SK-N-SH (cell line): Measurements from ENCODE around the gene CSRP3. TPM values are rescaled to one million over a fixed set of nuclear protein-coding genes. Genes with fewer than 3 reads are reported as not detected.

Experiments
- CTCF ChIA-PET: fragments of 300-600, 350-600 bp; formaldehyde crosslinking; extraction: SDS; loops from one replicate; lab custom pipeline; 2021; lab: Yijun Ruan, JAX
- POLR2A ChIA-PET: fragments of 350-600 bp; sonication (Branson Sonifier 250); formaldehyde crosslinking; extraction: SDS; loops from one replicate; lab custom pipeline; 2020; ENCODE audit warnings: antibody characterized with exemption, inconsistent platforms; lab: Yijun Ruan, JAX
- DNase-seq: peaks from one replicate; pipeline ENCODE4 v3.0.0; 2012
- H2AFZ ChIP-seq: fragments of 200-600 bp; sonication (generic); 2 replicates; pipeline ENCODE4 v1.8.1; 2016; ENCODE audit warnings: antibody characterized with exemption, mild to moderate bottlenecking, low read depth
- H3F3A ChIP-seq: fragments of 200-600 bp; sonication (generic); replicated peaks from 2 replicates; pipeline ENCODE3; 2016; ENCODE audit warnings: antibody characterized with exemption, mild to moderate bottlenecking; ENCODE audit not compliant: insufficient read depth
- H3K27ac ChIP-seq, 2 experiments: fragments of 200-500 bp in 1 of 2; fragments of 200-600 bp in 1 of 2; sonication (Bioruptor generic) in 1 of 2; sonication (generic), shearing (Covaris generic) in 1 of 2; 2 replicates each; pipeline versions ENCODE4 v1.5.1 to v1.6.1; 2014 to 2016; ENCODE audit warnings: low read depth in 2 of 2, inconsistent platforms in 1 of 2, low read length in 1 of 2, mild to moderate bottlenecking in 1 of 2, mixed read lengths in 1 of 2
- H3K27me3 ChIP-seq: fragments of 200-600 bp; sonication (generic), shearing (Covaris generic); 2 replicates; pipeline ENCODE4 v1.6.1; 2016; ENCODE audit warnings: mixed run types; ENCODE audit not compliant: insufficient read depth
- H3K36me3 ChIP-seq, 2 experiments: fragments of 200-500 bp in 1 of 2; fragments of 200-600 bp in 1 of 2; sonication (Bioruptor generic) in 1 of 2; sonication (generic) in 1 of 2; replicated peaks in 1 of 2; 2 replicates each; pipeline versions ENCODE3 to v1.5.1; 2014 to 2016; ENCODE audit warnings: low read length in 1 of 2, mild to moderate bottlenecking in 1 of 2; ENCODE audit not compliant: insufficient read depth in 2 of 2, control insufficient read depth in 1 of 2
- H3K4me1 ChIP-seq, 2 experiments: fragments of 200-500 bp in 1 of 2; fragments of 200-600 bp in 1 of 2; sonication (Bioruptor generic) in 1 of 2; sonication (generic), shearing (Covaris generic) in 1 of 2; 2 replicates each; pipeline versions ENCODE4 v1.5.1 to v1.6.1; 2014 to 2016; ENCODE audit warnings: low read depth in 1 of 2, low read length in 1 of 2, mixed run types in 1 of 2; ENCODE audit not compliant: insufficient read depth in 2 of 2, control insufficient read depth in 1 of 2
- H3K4me2 ChIP-seq: fragments of 200-600 bp; sonication (generic), shearing (Covaris generic); 2 replicates; pipeline ENCODE4 v1.6.1; 2017; ENCODE audit warnings: mixed run types
- H3K4me3 ChIP-seq, 2 experiments: fragments of 200-500 bp in 1 of 2; fragments of 200-600 bp in 1 of 2; sonication (Bioruptor generic) in 1 of 2; sonication (generic), shearing (Covaris generic) in 1 of 2; 2 replicates each; pipeline versions ENCODE4 v1.5.1 to v1.8.1; 2014 to 2016; ENCODE audit warnings: low read depth in 2 of 2, inconsistent platforms in 1 of 2, low read length in 1 of 2, mild to moderate bottlenecking in 1 of 2, mixed read lengths in 1 of 2, moderate library complexity in 1 of 2
- H3K79me2 ChIP-seq: fragments of 200-600 bp; sonication (generic); 2 replicates; pipeline ENCODE4 v1.8.1; 2017; ENCODE audit warnings: mild to moderate bottlenecking; ENCODE audit not compliant: insufficient read depth
- H3K9ac ChIP-seq: fragments of 200-600 bp; sonication (generic); 2 replicates; pipeline ENCODE4 v1.6.1; 2017; ENCODE audit warnings: mixed run types
- H3K9me2 ChIP-seq: fragments of 200-600 bp; sonication (generic); 2 replicates; pipeline ENCODE4 v1.6.1; 2017; ENCODE audit warnings: mixed run types
- H3K9me3 ChIP-seq: fragments of 200-600 bp; sonication (generic); 2 replicates; pipeline ENCODE4 v1.6.1; 2017; ENCODE audit warnings: mixed run types, mild to moderate bottlenecking, moderate library complexity
- H4K20me1 ChIP-seq: fragments of 200-600 bp; sonication (generic); 2 replicates; pipeline ENCODE4 v1.6.1; 2017; ENCODE audit warnings: mild to moderate bottlenecking, mixed run types; ENCODE audit not compliant: insufficient read depth
- CHD2 ChIP-seq: fragments of 150-350 bp; IDR thresholded peaks from 2 replicates; pipeline ENCODE4 v1.6.1; 2018; ENCODE audit warnings: low read length; ENCODE audit not compliant: partially characterized antibody
- ELF1 ChIP-seq: IDR thresholded peaks from 2 replicates; pipeline ENCODE4 v1.4.0; 2012
- EP300 ChIP-seq, 2 experiments: IDR thresholded peaks; 2 replicates each; pipeline versions ENCODE4 v1.4.0 to v1.6.1; 2012; ENCODE audit warnings: borderline replicate concordance in 1 of 2, low read depth in 1 of 2, low read length in 1 of 2
- EZH2phosphoT487 ChIP-seq: fragments of 200-600 bp; sonication (generic); IDR thresholded peaks from 2 replicates; pipeline ENCODE4 v1.6.1; 2017; ENCODE audit warnings: low read depth, mixed run types, mild to moderate bottlenecking, antibody characterized with exemption, moderate library complexity, borderline replicate concordance
- FOSL2 ChIP-seq: IDR thresholded peaks from 2 replicates; pipeline ENCODE4 v1.4.0; 2012; ENCODE audit warnings: low read depth, mild to moderate bottlenecking, moderate library complexity, borderline replicate concordance
- GABPA ChIP-seq: IDR thresholded peaks from 2 replicates; pipeline ENCODE4 v1.4.0; 2012; ENCODE audit warnings: low read depth, mild to moderate bottlenecking
- GATA2 ChIP-seq: sonication (generic); formaldehyde crosslinking; IDR thresholded peaks from 2 replicates; pipeline ENCODE4 v1.5.0; 2020; ENCODE audit warnings: mild to moderate bottlenecking, missing genetic modification reagents
- JUND ChIP-seq: IDR thresholded peaks from 2 replicates; pipeline ENCODE4 v1.4.0; 2012
- MAX ChIP-seq: IDR thresholded peaks from 2 replicates; pipeline ENCODE4 v1.4.0; 2012; ENCODE audit warnings: low read depth
- SIN3A ChIP-seq: IDR thresholded peaks from 2 replicates; pipeline ENCODE4 v1.6.1; 2012; ENCODE audit warnings: low read depth, mild to moderate bottlenecking, low read length, moderate library complexity, borderline replicate concordance
- SMC3 ChIP-seq: IDR thresholded peaks from 2 replicates; pipeline ENCODE4 v1.6.1; 2012; ENCODE audit warnings: low read depth, low read length, improper control_type of control experiment
- TAF1 ChIP-seq: IDR thresholded peaks from 2 replicates; pipeline ENCODE4 v1.6.1; 2012; ENCODE audit warnings: low read depth, mild to moderate bottlenecking, low read length, moderate library complexity, borderline replicate concordance
- TCF12 ChIP-seq: IDR thresholded peaks from 2 replicates; pipeline ENCODE4 v1.4.0; 2012
- YY1 ChIP-seq: IDR thresholded peaks from 2 replicates; pipeline ENCODE4 v1.4.0; 2012; ENCODE audit warnings: low read depth, mild to moderate bottlenecking
- ZBTB33 ChIP-seq: IDR thresholded peaks from 2 replicates; pipeline ENCODE4 v1.4.0; 2012; ENCODE audit warnings: low read depth, borderline replicate concordance
- WGBS: methylation state at CpG from one replicate; pipeline ENCODE4 v1.1.6; 2017; ENCODE audit warnings: low lambda C conversion rate; 5-methylcytosine and 5-hydroxymethylcytosine counted together
- polyA plus RNA-seq, 3 experiments: library from polyadenylated mRNA; depleted of rRNA; stranded (reverse); fragments of >200 nt; gene quantifications; 2 replicates each; pipeline ENCODE4 v1.2.3, GENCODE V29; 2012
- TF ChIP-seq, protein P1 (sequence below): IDR thresholded peaks from 2 replicates; pipeline ENCODE4 v1.4.0; 2012; ENCODE audit warnings: low read depth, borderline replicate concordance
- TF ChIP-seq, protein P2 (sequence below): fragments of 200-600 bp; sonication (generic); IDR thresholded peaks from 2 replicates; pipeline ENCODE4 v1.6.1; 2017; ENCODE audit warnings: antibody characterized with exemption, mild to moderate bottlenecking, moderate library complexity
- TF ChIP-seq, protein P3 (sequence below): fragments of 150-350 bp; IDR thresholded peaks from 2 replicates; pipeline ENCODE4 v1.6.1; 2017; ENCODE audit warnings: antibody characterized with exemption, low read length, low read depth, borderline replicate concordance

The CSRP3 gene
- polyA plus RNA-seq, 1 of the 3 experiments (the other 2 are of a cell fraction), result not detected

GRCh38 chr11:19209617-19210370 is 8.0 kb upstream of the CSRP3 start:
- no peaks in the 10 kb centered on the region for H3K4me1 ChIP-seq
- no peaks in the 10 kb centered on the region for H3K36me3 ChIP-seq
- CTCF ChIA-PET, result interaction anchor here (1.2 kb wide), 1 partner anchor 139 kb away, joined by 3 read pairs; no protein-coding TSS in a partner anchor
- H3K9me3 ChIP-seq, result no peaks in the 10 kb centered on the region
- no peaks in the 10 kb centered on the region for H3K79me2 ChIP-seq
- TF ChIP-seq JUND, result no peak
- TF ChIP-seq FOSL2, result no peak
- TF ChIP-seq, all 33 proteins: peak for 0
- WGBS, result 65% methylated on average over 4 of the region's 4 CpGs
- DNase-seq, result no peak
- Histone ChIP-seq H3K4me2 (no peak overlapping the region), H3K27ac (no peak overlapping the region), H3K27me3 (no peaks in the 10 kb centered on the region; the same call in 1 of the 2 replicates), H3K9me2 (no peaks in the 10 kb centered on the region), H2AFZ (no peak overlapping the region), H3K9ac (no peak overlapping the region), H3F3A (no peaks in the 10 kb centered on the region), H3K4me3 (no peak overlapping the region), H4K20me1 (no peaks in the 10 kb centered on the region)
- POLR2A ChIA-PET, result no interaction called here

DNA sequence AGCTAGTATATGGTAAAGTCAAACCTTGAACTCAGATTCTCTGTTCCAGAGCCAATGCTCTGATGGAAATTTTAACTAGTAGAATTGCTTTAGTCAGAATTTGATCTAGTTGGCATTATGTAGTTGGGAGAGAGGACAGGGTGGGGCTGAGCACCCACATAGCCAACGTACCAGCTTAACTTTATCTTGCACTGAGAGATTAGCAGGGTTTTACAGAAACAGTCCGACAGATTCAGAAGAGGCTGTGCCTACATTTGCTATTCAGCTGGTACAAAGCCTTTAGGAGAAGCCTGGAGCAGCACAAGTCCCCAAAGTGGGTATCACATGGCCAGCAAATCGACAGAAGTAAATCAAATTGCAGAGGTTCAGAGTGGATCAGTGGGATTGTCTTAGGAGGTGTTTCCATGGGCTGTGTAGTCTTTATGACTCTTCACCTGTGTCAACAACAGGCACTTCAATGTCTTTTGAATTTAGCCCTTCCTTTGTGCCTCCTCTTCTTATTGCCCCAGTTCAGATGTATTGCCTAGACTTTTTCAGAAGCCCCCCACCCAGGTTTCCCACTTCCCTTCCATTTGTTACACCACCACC is 7.3 kb upstream of the CSRP3 start:
- no peak overlapping the region for H2AFZ ChIP-seq
- no peak for DNase-seq
- WGBS, result 32% methylated on average over 3 of the region's 3 CpGs
- no peaks in the 10 kb centered on the region for H3F3A ChIP-seq
- no peak overlapping the region for H3K4me3 ChIP-seq
- TF ChIP-seq YY1, result no peak
- TF ChIP-seq, protein P1, sequence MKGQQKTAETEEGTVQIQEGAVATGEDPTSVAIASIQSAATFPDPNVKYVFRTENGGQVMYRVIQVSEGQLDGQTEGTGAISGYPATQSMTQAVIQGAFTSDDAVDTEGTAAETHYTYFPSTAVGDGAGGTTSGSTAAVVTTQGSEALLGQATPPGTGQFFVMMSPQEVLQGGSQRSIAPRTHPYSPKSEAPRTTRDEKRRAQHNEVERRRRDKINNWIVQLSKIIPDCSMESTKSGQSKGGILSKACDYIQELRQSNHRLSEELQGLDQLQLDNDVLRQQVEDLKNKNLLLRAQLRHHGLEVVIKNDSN, result no peak
- no peak for TF ChIP-seq ELF1
- TF ChIP-seq CHD2, result no peak
- TF ChIP-seq, protein P2, sequence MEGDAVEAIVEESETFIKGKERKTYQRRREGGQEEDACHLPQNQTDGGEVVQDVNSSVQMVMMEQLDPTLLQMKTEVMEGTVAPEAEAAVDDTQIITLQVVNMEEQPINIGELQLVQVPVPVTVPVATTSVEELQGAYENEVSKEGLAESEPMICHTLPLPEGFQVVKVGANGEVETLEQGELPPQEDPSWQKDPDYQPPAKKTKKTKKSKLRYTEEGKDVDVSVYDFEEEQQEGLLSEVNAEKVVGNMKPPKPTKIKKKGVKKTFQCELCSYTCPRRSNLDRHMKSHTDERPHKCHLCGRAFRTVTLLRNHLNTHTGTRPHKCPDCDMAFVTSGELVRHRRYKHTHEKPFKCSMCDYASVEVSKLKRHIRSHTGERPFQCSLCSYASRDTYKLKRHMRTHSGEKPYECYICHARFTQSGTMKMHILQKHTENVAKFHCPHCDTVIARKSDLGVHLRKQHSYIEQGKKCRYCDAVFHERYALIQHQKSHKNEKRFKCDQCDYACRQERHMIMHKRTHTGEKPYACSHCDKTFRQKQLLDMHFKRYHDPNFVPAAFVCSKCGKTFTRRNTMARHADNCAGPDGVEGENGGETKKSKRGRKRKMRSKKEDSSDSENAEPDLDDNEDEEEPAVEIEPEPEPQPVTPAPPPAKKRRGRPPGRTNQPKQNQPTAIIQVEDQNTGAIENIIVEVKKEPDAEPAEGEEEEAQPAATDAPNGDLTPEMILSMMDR, result no peak
- no peak for TF ChIP-seq JUND
- TF ChIP-seq TCF12, result no peak
- no peak for TF ChIP-seq SMC3
- TF ChIP-seq TAF1, result no peak
- no peak for TF ChIP-seq ZBTB33
- no peak for TF ChIP-seq SIN3A
- TF ChIP-seq GATA2 (CRISPR knock-in tag), result no peak
- TF ChIP-seq EP300 (IDR thresholded peaks at IDR 0.05; ENCODE audit: borderline replicate concordance in 1 of 2, low read depth in 1 of 2, low read length in 1 of 2), result no peak
- TF ChIP-seq, protein P3, sequence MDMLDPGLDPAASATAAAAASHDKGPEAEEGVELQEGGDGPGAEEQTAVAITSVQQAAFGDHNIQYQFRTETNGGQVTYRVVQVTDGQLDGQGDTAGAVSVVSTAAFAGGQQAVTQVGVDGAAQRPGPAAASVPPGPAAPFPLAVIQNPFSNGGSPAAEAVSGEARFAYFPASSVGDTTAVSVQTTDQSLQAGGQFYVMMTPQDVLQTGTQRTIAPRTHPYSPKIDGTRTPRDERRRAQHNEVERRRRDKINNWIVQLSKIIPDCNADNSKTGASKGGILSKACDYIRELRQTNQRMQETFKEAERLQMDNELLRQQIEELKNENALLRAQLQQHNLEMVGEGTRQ, result no peak
- no peak for TF ChIP-seq MAX
- TF ChIP-seq EZH2phosphoT487, result no peak
- TF ChIP-seq FOSL2, result no peak
- no peak for TF ChIP-seq GABPA
- H3K27me3 ChIP-seq, result no peaks in the 10 kb centered on the region; the same call in 1 of the 2 replicates
- ChIA-PET POLR2A (no interaction called here), CTCF (no interaction called here)
- no peaks in the 10 kb centered on the region for H3K9me3 ChIP-seq
- no peak overlapping the region for H3K27ac ChIP-seq
- H3K36me3 ChIP-seq, result no peaks in the 10 kb centered on the region
- no peaks in the 10 kb centered on the region for H3K4me1 ChIP-seq
- no peak overlapping the region for H3K4me2 ChIP-seq
- no peaks in the 10 kb centered on the region for H3K9me2 ChIP-seq
- H4K20me1 ChIP-seq, result no peaks in the 10 kb centered on the region
- H3K9ac ChIP-seq, result no peak overlapping the region
- no peaks in the 10 kb centered on the region for H3K79me2 ChIP-seq
